HG03025 (cell line): ENCODE results near the gene OR4C45.
"Not testable (repeated sequence)": the region's sequence is repeated elsewhere in the genome, so short reads cannot be mapped to it uniquely, and the experiment has no call there.

ENCODE experiments used
- ATAC-seq: cut with Tn5 transposase; IDR thresholded peaks from one replicate; pipeline ENCODE4 v1.9.1; 2021; ENCODE audit warnings: mild to moderate bottlenecking, moderate library complexity; ENCODE audit not compliant: unreplicated experiment, low FRiP score

OR4C45 gene

GRCh38 chr11:50032574-50032973, at the start of gene OR4C45:
TSS of gene OR4C45 (plus strand) at chr11:50032874.
- ATAC-seq = no peak

- no peak for ATAC-seq
These were observed 37.1 kb upstream of the OR4C45 start for GRCh38 chr11:49995565-49995964.

- ATAC-seq = no peak
These were observed 2.5 kb upstream of the OR4C45 start for GRCh38 chr11:50030193-50030592.

- not testable (repeated sequence) for ATAC-seq
These were observed 3.6 kb downstream of the OR4C45 start for GRCh38 chr11:50036239-50036638.

- no peak for ATAC-seq
These were observed 4.6 kb downstream of the OR4C45 start for GRCh38 chr11:50037251-50037650.

GRCh38 chr11:50044647-50045046, 12.0 kb downstream of the OR4C45 start:
- no peak for ATAC-seq

- not testable (repeated sequence) for ATAC-seq
These were observed 30.4 kb downstream of the OR4C45 start for GRCh38 chr11:50063056-50063455.

- ATAC-seq = no peak
These were observed 37.7 kb downstream of the OR4C45 start for GRCh38 chr11:50070389-50070788.

GRCh38 chr11:50071584-50072225, 39.0 kb downstream of the OR4C45 start:
- no peak for ATAC-seq

GRCh38 chr11:50072226-50073112, 39.8 kb downstream of the OR4C45 start:
- no peak for ATAC-seq

- ATAC-seq = no peak
These were observed 40.7 kb downstream of the OR4C45 start for GRCh38 chr11:50073113-50074105.

- no peak for ATAC-seq
These were observed 41.5 kb downstream of the OR4C45 start for GRCh38 chr11:50074161-50074560.

GRCh38 chr11:50075856-50076255, 43.2 kb downstream of the OR4C45 start:
- no peak for ATAC-seq

- no peak for ATAC-seq
These were observed 44.9 kb downstream of the OR4C45 start for GRCh38 chr11:50077526-50077925.

GRCh38 chr11:50078001-50078400, 45.3 kb downstream of the OR4C45 start:
- no peak for ATAC-seq

GRCh38 chr11:50078946-50079345, 46.3 kb downstream of the OR4C45 start:
- not testable (repeated sequence) for ATAC-seq

GRCh38 chr11:50080256-50080655, 47.6 kb downstream of the OR4C45 start:
- no peak for ATAC-seq
